H9 (cell line): ENCODE measurements around the gene HLTF. TPM values are rescaled to one million over a fixed set of nuclear protein-coding genes. Genes with fewer than 3 reads are reported as not detected.

Source experiments
- DNase-seq: peaks from one replicate; pipeline ENCODE4 v3.0.0-alpha.2; 2017
- H2AFZ ChIP-seq: one replicate; pipeline ENCODE4 v1.6.1; 2013; ENCODE audit warnings: mild to moderate bottlenecking, low read length, control low read depth, moderate library complexity
- H2AK5ac ChIP-seq: 2 replicates; pipeline ENCODE4 v1.6.1; 2013; ENCODE audit warnings: low read length, control low read depth, mixed read lengths; ENCODE audit not compliant: insufficient read length
- H2BK120ac ChIP-seq: one replicate; pipeline ENCODE4 v1.6.1; 2013; ENCODE audit warnings: low read depth, mild to moderate bottlenecking, low read length, control low read depth, inconsistent platforms; ENCODE audit not compliant: poor library complexity, severe bottlenecking
- H2BK12ac ChIP-seq: 2 replicates; pipeline ENCODE4 v1.6.1; 2013; ENCODE audit warnings: low read length, control low read depth, mixed read lengths, low read depth; ENCODE audit not compliant: insufficient read length
- H2BK15ac ChIP-seq: 2 replicates; pipeline ENCODE4 v1.6.1; 2013; ENCODE audit warnings: low read depth, low read length, control low read depth
- H2BK20ac ChIP-seq: one replicate; pipeline ENCODE4 v1.6.1; 2013; ENCODE audit warnings: low read depth, mild to moderate bottlenecking, low read length, control low read depth, inconsistent platforms; ENCODE audit not compliant: poor library complexity, severe bottlenecking
- H2BK5ac ChIP-seq: 2 replicates; pipeline ENCODE4 v1.6.1; 2013; ENCODE audit warnings: low read length, control low read depth, mixed read lengths; ENCODE audit not compliant: insufficient read length
- H3K14ac ChIP-seq: 2 replicates; pipeline ENCODE4 v1.6.1; 2013; ENCODE audit warnings: low read length, control low read depth; ENCODE audit not compliant: insufficient read depth
- H3K18ac ChIP-seq: 2 replicates; pipeline ENCODE4 v1.6.1; 2013; ENCODE audit warnings: low read depth, mild to moderate bottlenecking, mixed read lengths, low read length, control low read depth; ENCODE audit not compliant: insufficient read length
- H3K23ac ChIP-seq: 2 replicates; pipeline ENCODE4 v1.6.1; 2013; ENCODE audit warnings: low read length, control low read depth, mixed read lengths, low read depth; ENCODE audit not compliant: insufficient read length
- H3K23me2 ChIP-seq: 2 replicates; pipeline ENCODE4 v1.6.1; 2013; ENCODE audit warnings: low read depth, mild to moderate bottlenecking, mixed read lengths, low read length, control low read depth; ENCODE audit not compliant: insufficient read length, poor library complexity, severe bottlenecking
- H3K27ac ChIP-seq: 2 replicates; pipeline ENCODE4 v1.5.1; 2013; ENCODE audit warnings: low read length, control low read depth, mixed read lengths, low read depth; ENCODE audit not compliant: insufficient read length
- H3K27me3 ChIP-seq: 2 replicates; pipeline ENCODE4 v1.6.1; 2013; ENCODE audit warnings: low read length, control low read depth, inconsistent platforms; ENCODE audit not compliant: insufficient read depth
- H3K4ac ChIP-seq: 2 replicates; pipeline ENCODE4 v1.6.1; 2013; ENCODE audit warnings: low read depth, mild to moderate bottlenecking, control low read depth, inconsistent platforms, low read length, moderate library complexity
- H3K4me1 ChIP-seq: 2 replicates; pipeline ENCODE4 v1.6.1; 2013; ENCODE audit warnings: low read length, control low read depth, inconsistent platforms; ENCODE audit not compliant: insufficient read depth
- H3K4me2 ChIP-seq: 2 replicates; pipeline ENCODE4 v1.6.1; 2013; ENCODE audit warnings: low read length, control low read depth, mixed read lengths; ENCODE audit not compliant: insufficient read length, insufficient read depth
- H3K56ac ChIP-seq: 2 replicates; pipeline ENCODE4 v1.6.1; 2013; ENCODE audit warnings: low read depth, mild to moderate bottlenecking, mixed read lengths, low read length, control low read depth; ENCODE audit not compliant: insufficient read length
- H3K79me1 ChIP-seq: 2 replicates; pipeline ENCODE4 v1.6.1; 2013; ENCODE audit warnings: low read depth, mild to moderate bottlenecking, moderate library complexity, low read length, control low read depth, inconsistent platforms; ENCODE audit not compliant: insufficient read depth, poor library complexity, severe bottlenecking
- H3K79me2 ChIP-seq: 2 replicates; pipeline ENCODE4 v1.6.1; 2013; ENCODE audit warnings: low read length, control low read depth, inconsistent platforms; ENCODE audit not compliant: insufficient read depth
- H3K9ac ChIP-seq: 2 replicates; pipeline ENCODE4 v1.6.1; 2013; ENCODE audit warnings: low read length, control low read depth, mixed read lengths; ENCODE audit not compliant: insufficient read length; ENCODE audit errors: extremely low read depth
- H3K9me3 ChIP-seq: one replicate; pipeline ENCODE4 v1.6.1; 2013; ENCODE audit warnings: low read depth, low read length, inconsistent platforms; ENCODE audit not compliant: control insufficient read depth
- H3T11ph ChIP-seq: one replicate; pipeline ENCODE4 v1.6.1; 2013; ENCODE audit warnings: mild to moderate bottlenecking, low read length, control low read depth, inconsistent platforms
- H4K20me1 ChIP-seq: one replicate; pipeline ENCODE4 v1.6.1; 2013; ENCODE audit not compliant: control insufficient read depth, insufficient read length, insufficient read depth
- H4K5ac ChIP-seq: 2 replicates; pipeline ENCODE4 v1.6.1; 2013; ENCODE audit warnings: low read depth, mild to moderate bottlenecking, mixed read lengths, low read length, control low read depth; ENCODE audit not compliant: insufficient read length
- H4K8ac ChIP-seq: replicated peaks from 2 replicates; pipeline ENCODE4 v1.6.1; 2013; ENCODE audit warnings: low read length, control low read depth, mixed read lengths, low read depth; ENCODE audit not compliant: insufficient read length
- H4K91ac ChIP-seq: 2 replicates; pipeline ENCODE4 v1.6.1; 2013; ENCODE audit warnings: low read depth, mild to moderate bottlenecking, moderate library complexity, mixed read lengths, low read length, control low read depth; ENCODE audit not compliant: insufficient read length
- H3K27ac Mint-ChIP-seq, 3 experiments: 2 replicates in 2 of 3; 3 replicates in 1 of 3; pipeline ENCODE4 v1.8.0; 2020 to 2021; ENCODE audit warnings: mixed read lengths in 3 of 3, mild to moderate bottlenecking in 1 of 3, moderate library complexity in 1 of 3
- H3K27me3 Mint-ChIP-seq: 2 replicates; pipeline ENCODE4 v1.8.0; 2021; ENCODE audit warnings: low read depth, mild to moderate bottlenecking, moderate library complexity, mixed read lengths
- H3K36me3 Mint-ChIP-seq, 3 experiments: 2 replicates in 2 of 3; 3 replicates in 1 of 3; pipeline ENCODE4 v1.8.0; 2020 to 2021; ENCODE audit warnings: low read depth in 3 of 3, mixed read lengths in 3 of 3; ENCODE audit not compliant: insufficient read depth in 1 of 3
- H3K4me1 Mint-ChIP-seq, 2 experiments: 2 replicates each; pipeline ENCODE4 v1.8.0; 2020; ENCODE audit warnings: mixed read lengths in 2 of 2
- H3K4me3 Mint-ChIP-seq, 2 experiments: 2 replicates in 1 of 2; 3 replicates in 1 of 2; pipeline ENCODE4 v1.8.0; 2020 to 2021; ENCODE audit warnings: mild to moderate bottlenecking in 2 of 2, mixed read lengths in 2 of 2, moderate library complexity in 1 of 2
- H3K9me3 Mint-ChIP-seq, 2 experiments: 2 replicates in 1 of 2; 3 replicates in 1 of 2; pipeline ENCODE4 v1.8.0; 2020; ENCODE audit warnings: mild to moderate bottlenecking in 2 of 2, mixed read lengths in 2 of 2, moderate library complexity in 1 of 2
- CTCF ChIP-seq: fragments of 200-600 bp; sonication (generic); conservative IDR thresholded peaks from 3 replicates; pipeline ENCODE4 v1.8.0; 2021; ENCODE audit warnings: antibody characterized with exemption, mild to moderate bottlenecking
- WGBS: extraction: QIAGEN DNeasy Blood & Tissue Kit; methylation state at CpG from one replicate; pipeline ENCODE4 v1.1.7; 2013; ENCODE audit warnings: missing lambda C conversion rate, low lambda C conversion rate, mixed read lengths; ENCODE audit not compliant: insufficient read length; ENCODE audit errors: extremely low coverage; 5-methylcytosine and 5-hydroxymethylcytosine counted together
- total RNA-seq: library from RNA; stranded (reverse); gene quantifications from 2 replicates; pipeline ENCODE4 v1.2.1, GENCODE V29; 2021

HLTF gene
- total RNA-seq, 1 experiment from 2014 or later: 41.5 TPM

GRCh38 chr3:148998715-148999423 lies 87.5 kb downstream of the HLTF start:
- H3K18ac ChIP-seq: no peak overlapping the region
- H4K20me1 ChIP-seq: no peaks in the 10 kb centered on the region
- H3K27me3 Mint-ChIP-seq: no peaks in the 10 kb centered on the region
- H3K36me3 Mint-ChIP-seq: peaks cover 2 to 24% (median 20%) of the 10 kb centered on the region in 3 experiments; a peak in 5 of 7 replicates
- peak overlapping the region; percentile 5 for H3K27ac ChIP-seq
- H3K14ac ChIP-seq: no peak overlapping the region
- no peak overlapping the region for H2BK20ac ChIP-seq
- H3K23me2 ChIP-seq: no peaks in the 10 kb centered on the region
- H3K4me1 Mint-ChIP-seq: peaks cover 30 to 35% of the 10 kb centered on the region in 2 experiments
- H2AFZ ChIP-seq: no peak overlapping the region
- no peak overlapping the region for H3K9ac ChIP-seq
- no peaks in the 10 kb centered on the region for H3K9me3 ChIP-seq
- no peak overlapping the region for H3K23ac ChIP-seq
- H3K27me3 ChIP-seq: no peaks in the 10 kb centered on the region
- no peaks in the 10 kb centered on the region for H3K79me2 ChIP-seq
- no peak overlapping the region for H3T11ph ChIP-seq
- no peak overlapping the region for H3K4ac ChIP-seq
- no peak overlapping the region for H4K8ac ChIP-seq
- no peak overlapping the region for H2AK5ac ChIP-seq
- H2BK5ac ChIP-seq: no peak overlapping the region
- H3K4me1 ChIP-seq: peaks cover 10% of the 10 kb centered on the region; the same call in 1 of the 2 replicates
- H3K4me3 Mint-ChIP-seq: no peak overlapping the region
- H3K27ac Mint-ChIP-seq: peak overlapping the region in 1 of 3 experiments; percentile 11; a peak in 3 of 7 replicates
- H3K9me3 Mint-ChIP-seq: no peaks in the 10 kb centered on the region; a peak in 1 of 5 replicates
- WGBS: no CpG with 5 or more reads among the region's 7 CpGs
- TF ChIP-seq CTCF: no peak
- no peaks in the 10 kb centered on the region for H3K79me1 ChIP-seq
- no peak overlapping the region for H3K56ac ChIP-seq
- H4K5ac ChIP-seq: no peak overlapping the region
- H2BK120ac ChIP-seq: no peak overlapping the region
- H2BK12ac ChIP-seq: no peak overlapping the region
- DNase-seq: no peak
- no peak overlapping the region for H4K91ac ChIP-seq
- no peak overlapping the region for H2BK15ac ChIP-seq
- no peak overlapping the region for H3K4me2 ChIP-seq
